ENCODE results near the gene TBXA2R.
A peak's percentile ranks its signal among the peaks of the same experiment; 100 is the strongest.
"Not testable (repeated sequence)": the region's sequence is repeated elsewhere in the genome, so short reads cannot be mapped to it uniquely, and the experiment has no call there.

TBXA2R gene

GRCh38 chr19:3606690-3607289 lies at the start of gene TBXA2R:
Gene TBXA2R, minus strand, starts transcription at chr19:3606875. Its CDS starts 6,241 bp downstream, at chr19:3600634.
- peak in 1 of 2 donors; percentile 21 for DNase-seq (ENCODE audit: low read depth in 1 of 2, low spot score in 1 of 2)

- no peak for DNase-seq (ENCODE audit: low read depth in 1 of 2, low spot score in 1 of 2)
Observed at GRCh38 chr19:3656073-3656746, 49.5 kb upstream of the TBXA2R start.

- DNase-seq (ENCODE audit: low read depth in 1 of 2, low spot score in 1 of 2): no peak
Observed at GRCh38 chr19:3655402-3656072, 48.9 kb upstream of the TBXA2R start.

- DNase-seq (ENCODE audit: low read depth in 1 of 2, low spot score in 1 of 2): no peak
Observed at GRCh38 chr19:3653865-3654513, 47.3 kb upstream of the TBXA2R start.

GRCh38 chr19:3653081-3653795 lies 46.6 kb upstream of the TBXA2R start:
- DNase-seq (ENCODE audit: low read depth in 1 of 2, low spot score in 1 of 2): no peak

- no peak for DNase-seq (ENCODE audit: low read depth in 1 of 2, low spot score in 1 of 2)
Observed at GRCh38 chr19:3652422-3652821, 45.7 kb upstream of the TBXA2R start.

- DNase-seq (ENCODE audit: low read depth in 1 of 2, low spot score in 1 of 2): no peak
Observed at GRCh38 chr19:3651684-3652083, 45.0 kb upstream of the TBXA2R start.

- DNase-seq (ENCODE audit: low read depth in 1 of 2, low spot score in 1 of 2): no peak
Observed at GRCh38 chr19:3649888-3650287, 43.2 kb upstream of the TBXA2R start.

GRCh38 chr19:3648037-3648905 lies 41.6 kb upstream of the TBXA2R start:
- no peak for DNase-seq (ENCODE audit: low read depth in 1 of 2, low spot score in 1 of 2)

GRCh38 chr19:3647102-3647501 lies 40.4 kb upstream of the TBXA2R start:
- DNase-seq (ENCODE audit: low read depth in 1 of 2, low spot score in 1 of 2): not testable (repeated sequence)

- DNase-seq (ENCODE audit: low read depth in 1 of 2, low spot score in 1 of 2): no peak
Observed at GRCh38 chr19:3646336-3647092, 39.8 kb upstream of the TBXA2R start.

GRCh38 chr19:3645726-3646125 lies 39.1 kb upstream of the TBXA2R start:
- DNase-seq (ENCODE audit: low read depth in 1 of 2, low spot score in 1 of 2): no peak

- no peak for DNase-seq (ENCODE audit: low read depth in 1 of 2, low spot score in 1 of 2)
Observed at GRCh38 chr19:3645067-3645396, 38.4 kb upstream of the TBXA2R start.

- no peak for DNase-seq (ENCODE audit: low read depth in 1 of 2, low spot score in 1 of 2)
Observed at GRCh38 chr19:3644351-3645066, 37.8 kb upstream of the TBXA2R start.

GRCh38 chr19:3643674-3644313 lies 37.1 kb upstream of the TBXA2R start:
- DNase-seq (ENCODE audit: low read depth in 1 of 2, low spot score in 1 of 2): no peak

GRCh38 chr19:3642987-3643673 lies 36.5 kb upstream of the TBXA2R start:
- DNase-seq (ENCODE audit: low read depth in 1 of 2, low spot score in 1 of 2): no peak

GRCh38 chr19:3642296-3642695 lies 35.6 kb upstream of the TBXA2R start:
- no peak for DNase-seq (ENCODE audit: low read depth in 1 of 2, low spot score in 1 of 2)

All from activated T-helper 1 cell treated with anti-CD3 and anti-CD28 coated beads, Interleukin-2, amount 50 U/mL, for 16 hours (primary cell).